NCI-H748 treated with DMSO at 0.1 percent for 48 hours (cell line): ENCODE results near the gene SH3D19.
A peak's percentile ranks its signal among the peaks of the same experiment; 100 is the strongest.

Experiments
- DNase-seq: peaks from one replicate; lab custom pipeline; 2025; lab: John Stamatoyannopoulos, UW

Gene SH3D19, protein sequence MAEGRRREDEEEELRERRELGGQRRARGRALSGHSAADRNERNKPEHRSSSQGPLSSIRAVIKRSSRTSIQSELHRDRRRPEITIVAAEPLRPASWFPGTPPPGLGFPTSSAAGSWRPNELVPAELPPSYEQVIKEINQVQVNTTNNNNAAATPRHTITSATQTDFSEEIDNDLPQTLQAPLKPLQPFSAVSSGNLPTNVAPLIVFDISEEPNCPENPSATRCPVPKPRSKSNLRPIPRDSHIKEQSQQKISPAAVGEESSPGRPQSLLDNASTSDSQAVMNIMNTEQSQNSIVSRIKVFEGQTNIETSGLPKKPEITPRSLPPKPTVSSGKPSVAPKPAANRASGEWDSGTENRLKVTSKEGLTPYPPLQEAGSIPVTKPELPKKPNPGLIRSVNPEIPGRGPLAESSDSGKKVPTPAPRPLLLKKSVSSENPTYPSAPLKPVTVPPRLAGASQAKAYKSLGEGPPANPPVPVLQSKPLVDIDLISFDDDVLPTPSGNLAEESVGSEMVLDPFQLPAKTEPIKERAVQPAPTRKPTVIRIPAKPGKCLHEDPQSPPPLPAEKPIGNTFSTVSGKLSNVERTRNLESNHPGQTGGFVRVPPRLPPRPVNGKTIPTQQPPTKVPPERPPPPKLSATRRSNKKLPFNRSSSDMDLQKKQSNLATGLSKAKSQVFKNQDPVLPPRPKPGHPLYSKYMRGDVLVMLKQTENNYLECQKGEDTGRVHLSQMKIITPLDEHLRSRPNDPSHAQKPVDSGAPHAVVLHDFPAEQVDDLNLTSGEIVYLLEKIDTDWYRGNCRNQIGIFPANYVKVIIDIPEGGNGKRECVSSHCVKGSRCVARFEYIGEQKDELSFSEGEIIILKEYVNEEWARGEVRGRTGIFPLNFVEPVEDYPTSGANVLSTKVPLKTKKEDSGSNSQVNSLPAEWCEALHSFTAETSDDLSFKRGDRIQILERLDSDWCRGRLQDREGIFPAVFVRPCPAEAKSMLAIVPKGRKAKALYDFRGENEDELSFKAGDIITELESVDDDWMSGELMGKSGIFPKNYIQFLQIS

GRCh38 chr4:151325111-151325948 is at the start of gene SH3D19:
TSS of gene SH3D19 (minus strand) at chr4:151325605. CDS start at chr4:151325352, 253 bp downstream.
- DNase-seq = peak; percentile 3

GRCh38 chr4:151362404-151363164 is 37.2 kb upstream of the SH3D19 start:
- DNase-seq = peak; percentile 74

- DNase-seq = no peak
Measured at GRCh38 chr4:151361966-151362365, 36.6 kb upstream of the SH3D19 start.

GRCh38 chr4:151361126-151361525 is 35.7 kb upstream of the SH3D19 start:
- no peak for DNase-seq

- DNase-seq = peak; percentile 9
Measured at GRCh38 chr4:151359576-151359975, 34.2 kb upstream of the SH3D19 start.

- DNase-seq = no peak
Measured at GRCh38 chr4:151358266-151358665, 32.9 kb upstream of the SH3D19 start.

DNA sequence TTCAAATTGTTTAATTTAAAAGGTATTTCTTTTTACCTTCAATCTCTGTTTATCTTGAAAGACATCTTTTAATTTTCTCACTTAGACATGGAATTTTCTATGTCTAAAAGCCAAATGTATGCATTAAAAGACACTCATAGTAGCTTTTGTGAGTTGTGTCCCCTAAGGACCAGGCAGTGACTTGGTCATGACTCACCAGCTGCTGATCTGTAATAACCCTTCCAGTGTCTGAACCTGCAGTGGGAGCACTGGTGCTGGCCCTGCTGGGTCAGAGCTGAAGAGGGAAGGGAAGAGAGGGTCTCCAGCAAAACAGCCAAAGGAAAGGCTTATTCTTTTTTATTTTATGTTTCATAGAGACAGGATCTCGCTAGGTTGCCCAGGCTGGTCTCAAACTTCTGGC is 31.1 kb upstream of the SH3D19 start:
- DNase-seq = no peak

- DNase-seq = no peak
Measured at GRCh38 chr4:151355155-151355554, 29.8 kb upstream of the SH3D19 start.

DNA sequence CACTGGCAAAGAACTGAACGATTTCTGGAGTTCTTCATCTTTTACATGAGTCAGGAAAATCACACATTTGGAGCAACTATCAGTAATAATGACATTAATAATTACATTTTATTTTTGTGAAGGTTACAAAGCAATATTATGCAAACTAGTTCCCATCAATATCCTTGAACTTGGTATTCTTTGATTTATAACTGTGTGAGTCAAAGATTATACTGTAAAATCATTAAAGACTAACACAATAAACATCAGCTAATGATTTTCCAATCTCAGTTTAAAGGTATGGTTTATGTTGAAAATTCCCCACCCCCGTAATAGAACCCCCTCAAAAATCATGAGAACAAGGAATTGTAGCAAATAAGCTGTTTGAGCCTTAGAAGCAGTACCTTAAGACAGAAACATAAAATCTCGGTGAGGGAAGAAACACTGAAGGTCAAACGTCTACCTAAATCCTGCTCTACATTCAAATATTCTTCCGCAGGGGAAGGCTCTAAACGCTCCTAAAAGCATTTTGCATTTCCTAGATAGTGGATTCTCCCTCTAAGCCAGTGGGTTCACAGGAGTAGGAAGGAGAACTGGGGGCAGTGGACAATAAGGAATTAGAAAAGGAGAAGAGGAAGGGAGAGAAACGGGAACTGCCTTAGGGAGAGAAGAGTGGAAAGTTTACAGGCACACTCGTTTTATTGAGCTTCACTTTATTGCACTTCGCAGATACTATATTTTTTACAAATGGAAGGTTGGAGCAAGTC is 22.3 kb upstream of the SH3D19 start:
- DNase-seq = no peak

DNA sequence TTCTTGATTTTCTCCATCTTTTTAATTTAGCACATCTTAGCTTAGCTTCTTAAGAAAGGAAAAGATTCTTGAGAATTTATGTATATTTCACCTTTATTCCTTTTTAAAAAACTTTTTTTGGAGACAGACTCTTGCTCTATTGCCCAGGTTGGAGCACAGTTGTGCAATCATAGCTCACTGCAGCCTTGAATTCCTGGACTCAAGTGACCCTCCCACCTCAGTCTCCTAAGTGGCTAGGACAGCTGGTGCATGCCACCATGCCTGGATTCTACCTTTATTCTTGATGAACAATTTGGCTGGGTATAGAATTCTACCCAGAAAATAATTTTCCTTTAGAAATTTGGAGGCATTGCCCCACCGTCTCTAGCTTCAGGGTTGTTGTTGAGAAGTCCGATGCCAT is 19.5 kb upstream of the SH3D19 start:
- no peak for DNase-seq

- no peak for DNase-seq
Measured at GRCh38 chr4:151340751-151341385, 15.5 kb upstream of the SH3D19 start.

- no peak for DNase-seq
Measured at GRCh38 chr4:151339467-151339866, 14.1 kb upstream of the SH3D19 start.

GRCh38 chr4:151331276-151332042 is 6.1 kb upstream of the SH3D19 start:
- DNase-seq = no peak

- no peak for DNase-seq
Measured at GRCh38 chr4:151329217-151330007, 4.0 kb upstream of the SH3D19 start.

- no peak for DNase-seq
Measured at GRCh38 chr4:151325949-151326246, 493 bp upstream of the SH3D19 start.

DNA sequence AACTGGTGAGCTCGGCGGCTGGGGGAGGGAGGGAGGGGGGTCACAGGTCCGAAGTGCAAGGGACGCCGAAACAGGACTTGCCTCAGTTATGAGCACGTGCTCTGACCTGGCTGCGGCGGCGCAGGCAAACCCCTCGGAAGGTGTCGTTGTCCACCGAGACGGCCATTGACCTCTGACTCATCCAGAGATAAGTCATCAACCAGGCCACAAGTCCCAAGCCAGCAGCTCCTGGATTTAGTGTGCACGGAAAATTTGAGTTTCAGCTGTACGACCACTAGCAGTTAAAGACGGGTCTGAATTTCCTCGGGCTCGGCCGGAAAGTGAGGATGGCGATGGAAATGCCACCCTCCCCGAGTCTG is 674 bp downstream of the SH3D19 start:
- DNase-seq = no peak

GRCh38 chr4:151324124-151324751 is 1.2 kb downstream of the SH3D19 start:
- peak; percentile 34 for DNase-seq

- no peak for DNase-seq
Measured at GRCh38 chr4:151323667-151324066, 1.7 kb downstream of the SH3D19 start.
